ENCODE data around the gene ASIC4.

ASIC4 gene

GRCh38 chr2:219562049-219563020 lies 48.1 kb downstream of the ASIC4 start:
- DNase-seq (ENCODE audit: extremely low read depth, low read depth): no peak
- no peak overlapping the region for H3K4me3 ChIP-seq (replicated peaks; ENCODE audit: low read depth, low read length)
- no peak for TF ChIP-seq CTCF (IDR thresholded peaks at IDR 0.05; ENCODE audit: low read depth, low read length, missing control alignments)

- no peak for DNase-seq (ENCODE audit: extremely low read depth, low read depth)
- no peak overlapping the region for H3K4me3 ChIP-seq (replicated peaks; ENCODE audit: low read depth, low read length)
- TF ChIP-seq CTCF (IDR thresholded peaks at IDR 0.05; ENCODE audit: low read depth, low read length, missing control alignments): no peak
These were observed 49.1 kb downstream of the ASIC4 start for GRCh38 chr2:219563271-219563928.

- H3K4me3 ChIP-seq (replicated peaks; ENCODE audit: low read depth, low read length): no peak overlapping the region
- TF ChIP-seq CTCF (IDR thresholded peaks at IDR 0.05; ENCODE audit: low read depth, low read length, missing control alignments): no peak
- no peak for DNase-seq (ENCODE audit: extremely low read depth, low read depth)
These were observed 51.1 kb downstream of the ASIC4 start for GRCh38 chr2:219565130-219566080.

- DNase-seq (ENCODE audit: extremely low read depth, low read depth): no peak
- no peak for TF ChIP-seq CTCF (IDR thresholded peaks at IDR 0.05; ENCODE audit: low read depth, low read length, missing control alignments)
- no peak overlapping the region for H3K4me3 ChIP-seq (replicated peaks; ENCODE audit: low read depth, low read length)
These were observed 52.4 kb downstream of the ASIC4 start for GRCh38 chr2:219566640-219567039.

- no peak for TF ChIP-seq CTCF (IDR thresholded peaks at IDR 0.05; ENCODE audit: low read depth, low read length, missing control alignments)
- no peak overlapping the region for H3K4me3 ChIP-seq (replicated peaks; ENCODE audit: low read depth, low read length)
- no peak for DNase-seq (ENCODE audit: extremely low read depth, low read depth)
These were observed 52.8 kb downstream of the ASIC4 start for GRCh38 chr2:219567131-219567530.

- no peak for TF ChIP-seq CTCF (IDR thresholded peaks at IDR 0.05; ENCODE audit: low read depth, low read length, missing control alignments)
- DNase-seq (ENCODE audit: extremely low read depth, low read depth): no peak
- H3K4me3 ChIP-seq (replicated peaks; ENCODE audit: low read depth, low read length): no peak overlapping the region
These were observed 53.6 kb downstream of the ASIC4 start for GRCh38 chr2:219567791-219568361.

All from HFF-Myc (cell line).